Common myeloid progenitor, CD34-positive (primary cell): Measurements from ENCODE around the gene SCUBE3.

Experiments
- CTCF ChIA-PET: fragments of 350-600 bp; sonication (Branson Sonifier 250); formaldehyde crosslinking; loops from one replicate; lab custom pipeline; 2021; ENCODE audit warnings: antibody characterized with exemption; lab: Charles Lee
- POLR2A ChIA-PET: fragments of 350-600 bp; sonication (Branson Sonifier 250); formaldehyde crosslinking; loops from one replicate; lab custom pipeline; 2021; ENCODE audit warnings: antibody characterized with exemption; lab: Charles Lee
- DNase-seq, 3 donors: peaks; one replicate each; pipeline versions ENCODE4 v3.0.0 to v3.0.0-alpha.2; 2013
- H3K27ac ChIP-seq, 2 experiments: 1 replicate in 1 of 2; 2 replicates in 1 of 2; pipeline ENCODE4 v1.7.0; 2013; ENCODE audit warnings: inconsistent platforms in 2 of 2, low read length in 2 of 2, mild to moderate bottlenecking in 2 of 2, low read depth in 1 of 2, moderate library complexity in 1 of 2; ENCODE audit not compliant: severe bottlenecking in 2 of 2, insufficient read depth in 1 of 2, poor library complexity in 1 of 2
- H3K27me3 ChIP-seq, 5 experiments: replicated peaks in 2 of 5; 1 replicate in 3 of 5; 2 replicates in 2 of 5; pipeline versions ENCODE4 v1.6.1 to v1.7.0; 2013; ENCODE audit warnings: low read length in 4 of 5, mild to moderate bottlenecking in 2 of 5, moderate library complexity in 2 of 5, inconsistent platforms in 1 of 5; ENCODE audit not compliant: insufficient read depth in 5 of 5, control insufficient read depth in 4 of 5
- H3K36me3 ChIP-seq, 4 experiments: 1 replicate in 2 of 4; 2 replicates in 2 of 4; pipeline versions ENCODE4 v1.6.1 to v1.7.0; 2013; ENCODE audit warnings: low read length in 3 of 4, control low read depth in 1 of 4, mild to moderate bottlenecking in 1 of 4; ENCODE audit not compliant: control insufficient read depth in 4 of 4, insufficient read depth in 4 of 4
- H3K4me1 ChIP-seq, 4 experiments: 1 replicate in 3 of 4; 2 replicates in 1 of 4; pipeline versions ENCODE4 v1.6.1 to v1.7.1; 2013; ENCODE audit warnings: low read length in 3 of 4, mild to moderate bottlenecking in 3 of 4, control low read depth in 1 of 4, inconsistent platforms in 1 of 4, moderate library complexity in 1 of 4; ENCODE audit not compliant: control insufficient read depth in 4 of 4, insufficient read depth in 4 of 4; ENCODE audit errors: control extremely low read depth in 1 of 4
- H3K4me3 ChIP-seq, 7 experiments: 1 replicate in 4 of 7; 2 replicates in 3 of 7; pipeline versions ENCODE4 v1.5.1 to v1.7.0; 2013; ENCODE audit warnings: mild to moderate bottlenecking in 7 of 7, low read length in 6 of 7, moderate library complexity in 6 of 7, inconsistent platforms in 2 of 7, low read depth in 2 of 7, control low read depth in 1 of 7; ENCODE audit not compliant: insufficient read depth in 4 of 7, control insufficient read depth in 1 of 7; ENCODE audit errors: extremely low read depth in 1 of 7
- H3K9me3 ChIP-seq, 5 experiments: 1 replicate in 4 of 5; 2 replicates in 1 of 5; pipeline versions ENCODE4 v1.6.1 to v1.7.1; 2013; ENCODE audit warnings: low read length in 4 of 5, mild to moderate bottlenecking in 2 of 5, inconsistent platforms in 1 of 5, low read depth in 1 of 5, moderate library complexity in 1 of 5; ENCODE audit not compliant: control insufficient read depth in 4 of 5, insufficient read depth in 2 of 5; ENCODE audit errors: control extremely low read depth in 1 of 5
- WGBS: methylation state at CpG from one replicate; pipeline ENCODE4 v1.1.5; 2013; ENCODE audit not compliant: insufficient coverage; 5-methylcytosine and 5-hydroxymethylcytosine counted together

SCUBE3 gene

GRCh38 chr6:35248300-35248699 is 34.5 kb downstream of the SCUBE3 start:
- POLR2A ChIA-PET, result no interaction called here
- no peak overlapping the region for H3K27ac ChIP-seq
- H3K4me3 ChIP-seq, result no peak overlapping the region
- H3K27me3 ChIP-seq, result no peaks in the 10 kb centered on the region
- no peaks in the 10 kb centered on the region for H3K9me3 ChIP-seq
- H3K36me3 ChIP-seq, result peaks cover 0 to 13% (median 6%) of the 10 kb centered on the region in 4 experiments
- DNase-seq, result no peak
- H3K4me1 ChIP-seq, result peaks cover 0 to 13% (median 1%) of the 10 kb centered on the region in 4 experiments
- 39% methylated on average over 3 of the region's 3 CpGs for WGBS
- CTCF ChIA-PET, result interaction anchor here (0.6 to 1.8 kb wide), 4 partner anchors 13 to 291 kb away, joined by 3 to 4 read pairs (median 3); no protein-coding TSS in a partner anchor

- 100% methylated on average over 1 of the region's 3 CpGs for WGBS
- DNase-seq, result no peak
- POLR2A ChIA-PET, result no interaction called here
- peaks cover 0 to 13% (median 1%) of the 10 kb centered on the region in 4 experiments for H3K4me1 ChIP-seq
- no peak overlapping the region for H3K4me3 ChIP-seq
- H3K27ac ChIP-seq, result no peak overlapping the region
- H3K36me3 ChIP-seq, result peaks cover 0 to 9% (median 5%) of the 10 kb centered on the region in 4 experiments
- CTCF ChIA-PET, result interaction anchor here (0.6 to 2.2 kb wide), 6 partner anchors 8 to 292 kb away, joined by 3 to 15 read pairs (median 3); no protein-coding TSS in a partner anchor
- no peaks in the 10 kb centered on the region for H3K9me3 ChIP-seq
- H3K27me3 ChIP-seq, result no peaks in the 10 kb centered on the region
Observed at GRCh38 chr6:35248965-35249364, 35.2 kb downstream of the SCUBE3 start.

DNA sequence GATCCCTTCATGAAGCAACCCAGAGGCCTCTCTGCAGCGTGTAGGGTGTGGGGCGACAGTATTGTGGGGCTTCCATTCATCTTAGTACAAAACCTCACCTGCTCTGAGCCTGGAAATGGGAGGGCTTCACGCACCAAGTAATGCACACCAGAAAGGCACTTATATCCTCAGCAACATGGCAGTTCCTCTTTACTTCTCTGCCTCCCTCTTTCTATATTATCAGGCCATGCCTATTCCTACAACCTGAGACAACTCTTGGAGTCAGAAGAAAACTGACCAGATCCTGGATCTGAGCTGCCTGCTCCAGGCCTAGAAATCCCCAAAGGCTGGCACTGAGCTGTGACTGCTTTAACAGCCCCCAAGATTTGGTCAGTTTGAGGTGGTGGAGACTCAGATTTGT is 38.2 kb downstream of the SCUBE3 start:
- CTCF ChIA-PET, result interaction anchor here (1.0 kb wide), 2 partner anchors 10 to 11 kb away, joined by 3 to 4 read pairs; no protein-coding TSS in a partner anchor
- 90% methylated on average over 1 of the region's 3 CpGs for WGBS

DNA sequence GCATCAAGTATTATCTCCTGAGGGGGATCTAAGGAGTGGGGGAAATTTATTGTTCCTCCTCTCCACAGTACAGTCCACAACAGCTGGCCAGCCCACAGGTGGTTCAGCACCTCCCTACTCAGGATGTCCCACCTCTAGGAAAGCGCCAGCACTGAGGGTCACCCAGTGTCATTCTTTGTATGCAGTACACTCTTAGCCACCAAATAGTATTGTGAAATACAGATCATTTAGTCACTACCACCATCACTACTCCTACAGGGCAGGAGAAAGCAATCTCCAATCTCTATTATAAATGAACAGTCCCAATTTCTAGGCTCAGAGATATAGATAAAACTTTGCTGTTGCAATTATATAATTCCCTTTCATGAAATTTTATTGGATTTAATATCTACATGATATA is 39.5 kb downstream of the SCUBE3 start:
- ChIA-PET CTCF (interaction anchor here (1.0 kb wide), 1 partner anchor 12 kb away, joined by 4 read pairs; no protein-coding TSS in a partner anchor), POLR2A (no interaction called here)
- H3K4me1 ChIP-seq, result peaks cover 0 to 10% (median 6%) of the 10 kb centered on the region in 4 experiments

More for the DNA sequence above, 38.2 kb downstream of the SCUBE3 start:
- Histone ChIP-seq H3K4me3 (no peak overlapping the region), H3K4me1 (peaks cover 0 to 13% (median 1%) of the 10 kb centered on the region in 4 experiments), H3K9me3 (no peaks in the 10 kb centered on the region), H3K27me3 (no peaks in the 10 kb centered on the region), H3K36me3 (peaks cover 0 to 3% (median 0%) of the 10 kb centered on the region in 4 experiments), H3K27ac (no peak overlapping the region)
- POLR2A ChIA-PET, result no interaction called here
- DNase-seq, result no peak

DNA sequence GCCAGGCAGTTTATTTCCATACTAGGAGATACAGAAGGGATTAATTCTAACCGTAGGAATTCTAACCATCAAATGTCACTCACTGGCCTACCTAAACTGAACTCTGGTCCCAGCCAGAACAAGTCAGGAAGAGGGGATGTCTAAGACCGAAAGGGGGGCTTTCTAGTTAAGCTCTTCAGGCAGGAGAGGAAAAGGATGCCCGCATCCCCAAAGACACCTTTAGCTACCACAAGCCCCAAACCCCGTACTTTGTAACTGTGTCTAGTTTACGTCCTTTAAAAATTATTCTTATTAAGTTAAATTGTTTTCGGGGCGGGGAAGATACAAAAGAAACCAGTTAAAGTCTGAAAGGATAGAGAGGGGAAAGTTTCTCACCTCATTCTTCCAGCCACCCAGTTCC is 44.6 kb downstream of the SCUBE3 start:
- no peaks in the 10 kb centered on the region for H3K9me3 ChIP-seq
- peaks cover 8 to 20% (median 16%) of the 10 kb centered on the region in 4 experiments for H3K4me1 ChIP-seq
- 42% methylated on average over 2 of the region's 7 CpGs for WGBS
- ChIA-PET CTCF (interaction anchor here (0.8 to 5.4 kb wide), 7 partner anchors 10 to 161 kb away, joined by 3 to 56 read pairs (median 4); no protein-coding TSS in a partner anchor), POLR2A (interaction anchor here (0.7 kb wide), 1 partner anchor 647 kb away, joined by 3 read pairs; no protein-coding TSS in a partner anchor)
- peak overlapping the region; percentile 86 to 92 for H3K27ac ChIP-seq
- DNase-seq, result peak in 1 of 3 donors; percentile 8
- no peaks in the 10 kb centered on the region for H3K27me3 ChIP-seq
- peak overlapping the region in 6 of 7 experiments; percentile 60 to 98 (median 90) for H3K4me3 ChIP-seq
- no peaks in the 10 kb centered on the region for H3K36me3 ChIP-seq

More for the DNA sequence above, 39.5 kb downstream of the SCUBE3 start:
- Histone ChIP-seq H3K36me3 (peaks cover 0 to 3% (median 0%) of the 10 kb centered on the region in 4 experiments), H3K4me3 (no peak overlapping the region), H3K9me3 (no peaks in the 10 kb centered on the region), H3K27ac (no peak overlapping the region), H3K27me3 (no peaks in the 10 kb centered on the region)
- 100% methylated on average over 1 of the region's 1 CpG for WGBS
- no peak for DNase-seq

GRCh38 chr6:35258858-35259193 is 45.1 kb downstream of the SCUBE3 start:
- Histone ChIP-seq H3K36me3 (no peaks in the 10 kb centered on the region), H3K27me3 (no peaks in the 10 kb centered on the region), H3K27ac (peak overlapping the region; percentile 86 to 92), H3K4me3 (peak overlapping the region; percentile 60 to 98 (median 90)), H3K9me3 (no peaks in the 10 kb centered on the region), H3K4me1 (peaks cover 8 to 21% (median 17%) of the 10 kb centered on the region in 4 experiments)
- CTCF ChIA-PET, result interaction anchor here (0.7 to 5.4 kb wide), 8 partner anchors 9 to 161 kb away, joined by 3 to 56 read pairs (median 4); no protein-coding TSS in a partner anchor
- under 1% methylated on average over 20 of the region's 20 CpGs for WGBS
- peak in 2 of 3 donors; percentile 68 to 70 for DNase-seq
- POLR2A ChIA-PET, result interaction anchor here (0.7 to 1.1 kb wide), 2 partner anchors 13 to 647 kb away, joined by 3 read pairs; no protein-coding TSS in a partner anchor
